HEK293 (cell line): Measurements from ENCODE around the gene SLC48A1.

ENCODE experiments used
- CTCF ChIA-PET: fragments of 350-600 bp; formaldehyde crosslinking; extraction: SDS; loops from one replicate; lab custom pipeline; 2021; ENCODE audit warnings: antibody characterized with exemption; lab: Yijun Ruan, JAX
- POLR2A ChIA-PET: fragments of 300-600 bp; formaldehyde crosslinking; extraction: SDS; loops from one replicate; lab custom pipeline; 2020; ENCODE audit warnings: antibody characterized with exemption, inconsistent platforms; lab: Yijun Ruan, JAX
- H3K27ac ChIP-seq: fragments of 200-500 bp; sonication (Bioruptor generic); 2 replicates; pipeline ENCODE4 v1.5.1; 2014; ENCODE audit warnings: low read depth, low read length, control low read depth, inconsistent platforms; ENCODE audit errors: extremely low read depth
- H3K36me3 ChIP-seq, 2 experiments: fragments of 200-500 bp in 1 of 2; sonication (Bioruptor generic) in 1 of 2; 1 replicate in 1 of 2; 2 replicates in 1 of 2; pipeline ENCODE4 v1.5.1; 2014 to 2017; ENCODE audit warnings: inconsistent platforms in 2 of 2, low read length in 2 of 2; ENCODE audit not compliant: control insufficient read depth in 2 of 2, insufficient read depth in 1 of 2
- H3K4me1 ChIP-seq: fragments of 200-500 bp; sonication (Bioruptor generic); 2 replicates; pipeline ENCODE4 v1.5.1; 2014; ENCODE audit warnings: mild to moderate bottlenecking, low read length, inconsistent platforms; ENCODE audit not compliant: control insufficient read depth, insufficient read depth
- H3K4me3 ChIP-seq: 2 replicates; pipeline ENCODE4 v1.5.1; 2011; ENCODE audit warnings: low read depth, mild to moderate bottlenecking, control low read depth, low read length, moderate library complexity
- H3K9me3 ChIP-seq: fragments of 200-500 bp; sonication (Bioruptor generic); 2 replicates; pipeline ENCODE4 v1.5.1; 2014; ENCODE audit warnings: low read depth, low read length, inconsistent platforms; ENCODE audit not compliant: control insufficient read depth, insufficient read depth
- EGR2 ChIP-seq: fragments of 450-650 bp; formaldehyde crosslinking; IDR thresholded peaks from 2 replicates; pipeline ENCODE4 v1.5.1; 2016; ENCODE audit warnings: low read depth, missing biosample characterization, missing genetic modification characterization
- INSM2 ChIP-seq: fragments of 450-650 bp; formaldehyde crosslinking; IDR thresholded peaks from 2 replicates; pipeline ENCODE4 v1.5.1; 2016; ENCODE audit warnings: missing biosample characterization, missing genetic modification characterization
- KLF1 ChIP-seq: fragments of 450-650 bp; formaldehyde crosslinking; IDR thresholded peaks from 2 replicates; pipeline ENCODE4 v1.5.1; 2016; ENCODE audit warnings: missing biosample characterization, missing genetic modification characterization
- KLF7 ChIP-seq: fragments of 450-650 bp; formaldehyde crosslinking; IDR thresholded peaks from 2 replicates; pipeline ENCODE4 v1.5.1; 2016; ENCODE audit warnings: missing biosample characterization, missing genetic modification characterization, borderline replicate concordance
- ZBTB7A ChIP-seq: fragments of 450-650 bp; formaldehyde crosslinking; IDR thresholded peaks from 2 replicates; pipeline ENCODE4 v1.5.1; 2016; ENCODE audit warnings: low read depth, missing biosample characterization, missing genetic modification characterization
- ZFHX2 ChIP-seq: fragments of 450-650 bp; formaldehyde crosslinking; conservative IDR thresholded peaks from 2 replicates; pipeline ENCODE4 v1.5.1; 2016; ENCODE audit warnings: missing biosample characterization, missing genetic modification characterization
- ZNF10 ChIP-seq: fragments of 450-650 bp; formaldehyde crosslinking; IDR thresholded peaks from 2 replicates; pipeline ENCODE4 v1.5.1; 2017; ENCODE audit warnings: missing biosample characterization, missing genetic modification characterization
- ZNF175 ChIP-seq: fragments of 450-650 bp; formaldehyde crosslinking; IDR thresholded peaks from 2 replicates; pipeline ENCODE4 v1.5.1; 2016; ENCODE audit warnings: missing biosample characterization, missing genetic modification characterization
- ZNF335 ChIP-seq: fragments of 450-650 bp; formaldehyde crosslinking; conservative IDR thresholded peaks from 2 replicates; pipeline ENCODE4 v1.5.1; 2016; ENCODE audit warnings: missing biosample characterization, missing genetic modification characterization
- ZNF350 ChIP-seq: fragments of 450-650 bp; formaldehyde crosslinking; IDR thresholded peaks from 2 replicates; pipeline ENCODE4 v1.5.0; 2017; ENCODE audit warnings: missing biosample characterization, mild to moderate bottlenecking, missing genetic modification characterization
- ZNF548 ChIP-seq: fragments of 450-650 bp; formaldehyde crosslinking; IDR thresholded peaks from 2 replicates; pipeline ENCODE4 v1.5.1; 2016; ENCODE audit warnings: missing biosample characterization, missing genetic modification characterization
- ZNF549 ChIP-seq: fragments of 450-650 bp; IDR thresholded peaks from 2 replicates; pipeline ENCODE4 v1.5.1; 2018; ENCODE audit warnings: missing biosample characterization, missing genetic modification characterization, mild to moderate bottlenecking, inconsistent platforms, moderate library complexity
- ZNF654 ChIP-seq: fragments of 450-650 bp; formaldehyde crosslinking; IDR thresholded peaks from 2 replicates; pipeline ENCODE4 v1.5.1; 2016; ENCODE audit warnings: low read depth, missing biosample characterization, missing genetic modification characterization
- ZNF670 ChIP-seq: fragments of 450-650 bp; formaldehyde crosslinking; IDR thresholded peaks from 2 replicates; pipeline ENCODE4 v1.5.1; 2016; ENCODE audit warnings: missing biosample characterization, missing genetic modification characterization, low read depth
- ZSCAN16 ChIP-seq: fragments of 450-650 bp; formaldehyde crosslinking; IDR thresholded peaks from 2 replicates; pipeline ENCODE4 v1.5.1; 2016; ENCODE audit warnings: missing biosample characterization, missing genetic modification characterization
- ZSCAN23 ChIP-seq: fragments of 450-650 bp; formaldehyde crosslinking; IDR thresholded peaks from 2 replicates; pipeline ENCODE4 v1.5.1; 2016; ENCODE audit warnings: missing biosample characterization, missing genetic modification characterization
- ZSCAN4 ChIP-seq: fragments of 450-650 bp; formaldehyde crosslinking; IDR thresholded peaks from 2 replicates; pipeline ENCODE4 v1.5.1; 2017; ENCODE audit warnings: missing biosample characterization, missing genetic modification characterization
- TF ChIP-seq, protein P1 (sequence below): fragments of 450-650 bp; formaldehyde crosslinking; IDR thresholded peaks from 2 replicates; pipeline ENCODE4 v1.5.1; 2016; ENCODE audit warnings: missing biosample characterization, missing genetic modification characterization

Gene SLC48A1

DNA sequence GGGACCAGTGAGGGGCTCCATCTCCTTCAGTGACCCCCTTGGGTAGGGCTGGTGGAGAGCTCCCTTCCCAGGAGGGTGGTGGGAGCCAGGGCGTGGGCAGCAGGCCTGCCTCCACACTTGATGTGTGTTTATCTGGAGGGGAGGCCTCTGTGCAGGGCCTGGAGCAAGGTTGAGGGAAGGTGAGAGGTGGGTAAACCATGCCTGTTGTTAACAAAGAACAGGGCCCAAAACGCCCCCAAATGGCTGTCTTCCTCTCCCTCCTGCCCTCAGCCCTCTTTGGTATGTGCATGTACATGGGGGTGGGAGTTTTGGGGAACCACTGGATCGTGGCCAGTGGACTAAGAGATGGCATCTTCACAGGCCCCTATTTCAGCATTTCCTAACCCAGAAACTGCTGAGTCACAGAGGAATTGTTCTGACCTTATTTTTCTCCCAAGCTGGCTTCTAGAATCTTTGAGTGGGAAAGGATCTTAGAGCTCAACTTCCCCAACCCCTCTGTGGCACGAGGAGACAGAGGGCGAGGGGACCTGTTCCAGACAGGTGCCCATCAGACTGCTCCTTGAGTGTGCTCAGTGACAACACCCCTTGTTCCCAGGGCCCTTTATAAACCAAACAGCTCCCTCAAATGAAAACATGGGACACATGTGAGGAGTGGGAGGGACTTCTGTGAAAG lies 3.6 kb downstream of the SLC48A1 start:
- Histone ChIP-seq H3K4me3 (no peak overlapping the region), H3K4me1 (no peaks in the 10 kb centered on the region; the same call in 1 of the 2 replicates), H3K36me3 (peaks cover 0 to 4% of the 10 kb centered on the region in 2 experiments; a peak in 1 of 3 replicates), H3K9me3 (no peaks in the 10 kb centered on the region), H3K27ac (peak overlapping the region; percentile 12; the same call in 1 of the 2 replicates)
- peak; percentile 65; the same call in 1 of the 2 replicates for TF ChIP-seq EGR2 (tag by site-specific recombination)
- no peak for TF ChIP-seq ZNF670 (tag by site-specific recombination)
- peak; percentile 31 for TF ChIP-seq ZNF335 (tag by site-specific recombination)
- peak; percentile 86 for TF ChIP-seq ZFHX2 (tag by site-specific recombination)
- TF ChIP-seq ZNF350 (tag by site-specific recombination) = no peak
- ChIA-PET CTCF (interaction anchor here (0.7 to 19.6 kb wide), 8 partner anchors 8 to 173 kb away, joined by 3 to 784 read pairs (median 53); no protein-coding TSS in a partner anchor), POLR2A (interaction anchor here (0.6 to 1.3 kb wide), 2 partner anchors 8 to 44 kb away, joined by 3 to 4 read pairs; no protein-coding TSS in a partner anchor)

DNA sequence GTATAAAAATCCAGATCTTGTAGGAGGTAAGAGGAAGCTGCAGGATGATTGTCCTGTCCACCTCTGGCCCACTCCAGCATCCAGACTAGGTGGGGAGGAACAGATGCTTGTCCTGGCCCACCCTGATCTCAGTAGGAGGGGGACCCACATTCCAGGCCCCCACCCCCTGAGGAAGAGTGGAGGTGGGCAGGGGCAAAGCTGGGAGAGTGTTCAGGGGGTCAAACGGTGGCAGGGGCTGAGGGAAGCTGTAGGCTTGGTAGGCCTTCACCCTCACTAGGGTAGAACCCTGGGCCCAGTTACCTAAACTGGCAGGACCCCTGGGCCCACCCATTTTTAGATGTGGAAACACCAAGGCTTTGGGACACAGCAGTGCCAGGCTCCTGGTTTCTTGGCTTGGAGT lies 4.1 kb downstream of the SLC48A1 start:
- Histone ChIP-seq H3K4me3 (no peak overlapping the region), H3K9me3 (no peaks in the 10 kb centered on the region), H3K27ac (no peak overlapping the region), H3K36me3 (peaks cover 0 to 10% of the 10 kb centered on the region in 2 experiments; a peak in 1 of 3 replicates), H3K4me1 (no peaks in the 10 kb centered on the region; the same call in 1 of the 2 replicates)
- CTCF ChIA-PET = interaction anchor here (0.7 to 19.6 kb wide), 8 partner anchors 9 to 172 kb away, joined by 3 to 784 read pairs (median 53); no protein-coding TSS in a partner anchor
- TF ChIP-seq ZSCAN23 (tag by site-specific recombination) (no peak), ZNF549 (no peak), EGR2 (tag by site-specific recombination) (peak; percentile 56), ZSCAN16 (tag by site-specific recombination) (no peak), KLF1 (tag by site-specific recombination) (no peak), ZNF654 (no peak), ZNF175 (no peak), KLF7 (no peak), ZSCAN4 (tag by site-specific recombination) (no peak), ZFHX2 (tag by site-specific recombination) (0 out of 2 replicates have a peak, but pooled peaks have one; percentile 25)
- POLR2A ChIA-PET = interaction anchor here (1.3 kb wide), 1 partner anchor 9 kb away, joined by 3 read pairs; no protein-coding TSS in a partner anchor

DNA sequence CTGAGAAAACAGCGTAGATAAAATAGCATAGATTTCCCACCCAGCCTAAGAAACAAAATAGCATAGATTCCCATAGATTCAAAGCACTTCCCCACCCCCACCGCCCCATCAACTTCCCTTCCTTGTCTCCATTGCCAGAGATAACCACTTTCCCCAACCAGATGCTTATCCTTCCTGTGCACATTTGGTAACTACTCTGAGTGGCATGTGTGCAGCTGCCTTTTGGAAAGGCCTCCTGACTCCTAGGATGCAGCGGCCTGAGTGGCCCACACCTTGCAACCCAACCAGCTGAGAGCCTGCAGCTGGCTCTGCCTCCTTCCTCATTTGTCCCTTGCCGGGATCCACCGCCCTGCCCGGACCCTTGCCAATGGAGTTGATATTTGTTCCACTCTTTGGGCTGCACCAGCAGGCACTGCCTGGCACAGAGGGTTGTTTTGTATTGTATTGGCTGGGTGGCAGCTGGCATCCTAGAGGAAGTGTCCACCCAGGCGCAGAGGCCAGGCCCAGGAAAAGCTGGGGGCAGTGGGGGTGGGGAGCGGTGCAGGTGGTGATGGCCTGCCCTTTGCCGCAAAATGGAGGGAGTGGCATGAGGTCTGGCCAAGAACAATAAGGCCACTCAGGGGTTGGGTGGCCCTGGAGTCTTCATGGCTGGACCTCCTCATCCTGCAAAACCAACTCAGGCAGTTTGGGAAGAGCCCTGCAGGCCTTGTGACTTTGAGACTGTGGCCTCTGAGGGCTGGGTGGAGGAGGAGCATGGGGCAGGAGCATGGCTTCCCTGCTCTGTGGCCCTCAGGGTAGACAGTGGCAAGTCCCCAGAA lies 4.9 kb downstream of the SLC48A1 start:
- Histone ChIP-seq H3K27ac (no peak overlapping the region), H3K4me3 (no peak overlapping the region), H3K9me3 (no peaks in the 10 kb centered on the region), H3K36me3 (peaks cover 3 to 18% of the 10 kb centered on the region in 2 experiments; a peak in 1 of 3 replicates), H3K4me1 (no peaks in the 10 kb centered on the region; the same call in 1 of the 2 replicates)
- no peak for TF ChIP-seq ZBTB7A (tag by site-specific recombination)
- TF ChIP-seq ZNF10 = no peak
- no peak for TF ChIP-seq INSM2 (tag by site-specific recombination)
- TF ChIP-seq ZNF548 (tag by site-specific recombination) = no peak
- TF ChIP-seq, protein P1, sequence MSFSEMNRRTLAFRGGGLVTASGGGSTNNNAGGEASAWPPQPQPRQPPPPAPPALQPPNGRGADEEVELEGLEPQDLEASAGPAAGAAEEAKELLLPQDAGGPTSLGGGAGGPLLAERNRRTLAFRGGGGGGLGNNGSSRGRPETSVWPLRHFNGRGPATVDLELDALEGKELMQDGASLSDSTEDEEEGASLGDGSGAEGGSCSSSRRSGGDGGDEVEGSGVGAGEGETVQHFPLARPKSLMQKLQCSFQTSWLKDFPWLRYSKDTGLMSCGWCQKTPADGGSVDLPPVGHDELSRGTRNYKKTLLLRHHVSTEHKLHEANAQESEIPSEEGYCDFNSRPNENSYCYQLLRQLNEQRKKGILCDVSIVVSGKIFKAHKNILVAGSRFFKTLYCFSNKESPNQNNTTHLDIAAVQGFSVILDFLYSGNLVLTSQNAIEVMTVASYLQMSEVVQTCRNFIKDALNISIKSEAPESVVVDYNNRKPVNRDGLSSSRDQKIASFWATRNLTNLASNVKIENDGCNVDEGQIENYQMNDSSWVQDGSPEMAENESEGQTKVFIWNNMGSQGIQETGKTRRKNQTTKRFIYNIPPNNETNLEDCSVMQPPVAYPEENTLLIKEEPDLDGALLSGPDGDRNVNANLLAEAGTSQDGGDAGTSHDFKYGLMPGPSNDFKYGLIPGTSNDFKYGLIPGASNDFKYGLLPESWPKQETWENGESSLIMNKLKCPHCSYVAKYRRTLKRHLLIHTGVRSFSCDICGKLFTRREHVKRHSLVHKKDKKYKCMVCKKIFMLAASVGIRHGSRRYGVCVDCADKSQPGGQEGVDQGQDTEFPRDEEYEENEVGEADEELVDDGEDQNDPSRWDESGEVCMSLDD = no peak
- POLR2A ChIA-PET = interaction anchor here (0.8 to 1.6 kb wide), 4 partner anchors 8 to 65 kb away, joined by 3 to 6 read pairs (median 3); no protein-coding TSS in a partner anchor
- CTCF ChIA-PET = interaction anchor here (0.7 to 19.6 kb wide), 13 partner anchors 10 to 384 kb away, joined by 3 to 784 read pairs (median 6); partner anchors contain the start of gene ENDOU
